Fibroblast of lung (primary cell): ENCODE data around the gene ADD3. TPM values are rescaled to one million over a fixed set of nuclear protein-coding genes. Genes with fewer than 3 reads are reported as not detected.

Source experiments
- DNase-seq, 2 donors: peaks; one replicate each; pipeline versions ENCODE4 v3.0.0 to v3.0.0-alpha.2; 2010; ENCODE audit warnings: low read depth in 2 of 2
- H2AFZ ChIP-seq: 2 replicates; pipeline ENCODE4 v1.5.1; 2012; ENCODE audit warnings: low read length, control low read depth, inconsistent platforms
- H3K27ac ChIP-seq: 2 replicates; pipeline ENCODE4 v1.5.1; 2011; ENCODE audit warnings: low read length, control low read depth; ENCODE audit not compliant: insufficient read depth
- H3K27me3 ChIP-seq: 2 replicates; pipeline ENCODE4 v1.5.1; 2011; ENCODE audit warnings: mild to moderate bottlenecking, low read length; ENCODE audit not compliant: control insufficient read depth, insufficient read depth
- H3K36me3 ChIP-seq: 2 replicates; pipeline ENCODE4 v1.5.1; 2011; ENCODE audit warnings: low read length; ENCODE audit not compliant: control insufficient read depth, insufficient read depth
- H3K4me1 ChIP-seq: 2 replicates; pipeline ENCODE4 v1.5.1; 2011; ENCODE audit warnings: low read length; ENCODE audit not compliant: control insufficient read depth, insufficient read depth; ENCODE audit errors: extremely low read depth
- H3K4me2 ChIP-seq: 2 replicates; pipeline ENCODE4 v1.5.1; 2011; ENCODE audit warnings: low read length, control low read depth; ENCODE audit not compliant: insufficient read depth; ENCODE audit errors: extremely low read depth
- H3K4me3 ChIP-seq, 4 experiments: fragments of 200-600 bp in 1 of 4; sonication (generic) in 1 of 4; replicated peaks in 1 of 4; 2 replicates each; pipeline ENCODE4 v1.5.1; 2011 to 2016; ENCODE audit warnings: low read length in 4 of 4, low read depth in 3 of 4, mild to moderate bottlenecking in 3 of 4, control low read depth in 2 of 4, inconsistent platforms in 1 of 4, mixed read lengths in 1 of 4; ENCODE audit not compliant: insufficient read depth in 1 of 4; ENCODE audit errors: control extremely low read depth in 1 of 4
- H3K79me2 ChIP-seq: 2 replicates; pipeline ENCODE4 v1.5.1; 2012; ENCODE audit warnings: mild to moderate bottlenecking, low read length, inconsistent platforms; ENCODE audit not compliant: control insufficient read depth, insufficient read depth
- H3K9ac ChIP-seq: 2 replicates; pipeline ENCODE4 v1.5.1; 2011; ENCODE audit warnings: mild to moderate bottlenecking, low read length, control low read depth; ENCODE audit not compliant: insufficient read depth
- H3K9me3 ChIP-seq: 2 replicates; pipeline ENCODE4 v1.5.1; 2012; ENCODE audit warnings: low read depth, low read length; ENCODE audit not compliant: control insufficient read depth, insufficient read depth
- H4K20me1 ChIP-seq: 2 replicates; pipeline ENCODE4 v1.5.1; 2011; ENCODE audit warnings: low read length; ENCODE audit not compliant: control insufficient read depth, insufficient read depth; ENCODE audit errors: extremely low read depth
- CTCF ChIP-seq, 2 donors: IDR thresholded peaks in 1 of 2; conservative IDR thresholded peaks in 1 of 2; 1 replicate in 1 of 2; 2 replicates in 1 of 2; pipeline ENCODE4 v1.5.1; 2011 to 2012; ENCODE audit warnings: low read length in 2 of 2, control low read depth in 1 of 2, inconsistent platforms in 1 of 2, low read depth in 1 of 2, mild to moderate bottlenecking in 1 of 2
- EZH2 ChIP-seq: IDR thresholded peaks from 2 replicates; pipeline ENCODE4 v1.5.1; 2012; ENCODE audit warnings: low read length, control low read depth, mild to moderate bottlenecking; ENCODE audit errors: missing control alignments
- polyA plus RNA-seq, 2 donors: library from polyadenylated mRNA; depleted of rRNA in 1 of 2; stranded (reverse) in 1 of 2; unstranded in 1 of 2; fragments of >200 nt; gene quantifications; 2 replicates each; pipeline ENCODE4 v1.2.1, GENCODE V29; 2011 to 2012; ENCODE audit warnings: missing spikeins in 1 of 2
- total RNA-seq: library from RNA; depleted of rRNA; stranded (reverse); fragments of >200 nt; gene quantifications from 2 replicates; pipeline ENCODE4 v1.2.1, GENCODE V29; 2014

Gene ADD3
- total and polyA plus RNA-seq, 2 donors (not counting 1 experiment from before 2014, with no cell fraction given): 93.0 to 416 TPM

GRCh38 chr10:110034596-110034995 lies 26.8 kb downstream of the ADD3 start:
- no peak overlapping the region for H3K27ac ChIP-seq
- H3K27me3 ChIP-seq: no peaks in the 10 kb centered on the region
- H3K79me2 ChIP-seq: peaks cover 40% of the 10 kb centered on the region
- H3K9ac ChIP-seq: no peak overlapping the region
- H3K4me1 ChIP-seq: peaks cover 4% of the 10 kb centered on the region
- no peaks in the 10 kb centered on the region for H3K36me3 ChIP-seq
- TF ChIP-seq CTCF (conservative IDR thresholded peaks at IDR 0.05 in 1 of 2, IDR thresholded peaks at IDR 0.05 in 1 of 2; ENCODE audit: low read depth in 1 of 2, low read length in 2 of 2) (no peak), EZH2 (no peak)
- H3K4me2 ChIP-seq: no peak overlapping the region
- peak in 1 of 2 donors; percentile 42 for DNase-seq
- no peak overlapping the region for H2AFZ ChIP-seq
- peaks cover 2% of the 10 kb centered on the region for H4K20me1 ChIP-seq
- no peaks in the 10 kb centered on the region for H3K9me3 ChIP-seq
- H3K4me3 ChIP-seq: no peak overlapping the region

GRCh38 chr10:110035070-110035921 lies 27.5 kb downstream of the ADD3 start:
- no peak overlapping the region for H3K9ac ChIP-seq
- H2AFZ ChIP-seq: no peak overlapping the region
- no peak overlapping the region for H3K4me2 ChIP-seq
- H3K27ac ChIP-seq: no peak overlapping the region
- no peak for DNase-seq
- TF ChIP-seq EZH2: no peak
- TF ChIP-seq CTCF (conservative IDR thresholded peaks at IDR 0.05 in 1 of 2, IDR thresholded peaks at IDR 0.05 in 1 of 2; ENCODE audit: low read depth in 1 of 2, low read length in 2 of 2): no peak
- peaks cover 4% of the 10 kb centered on the region for H3K4me1 ChIP-seq
- no peaks in the 10 kb centered on the region for H3K36me3 ChIP-seq
- H3K27me3 ChIP-seq: no peaks in the 10 kb centered on the region
- H4K20me1 ChIP-seq: peaks cover 2% of the 10 kb centered on the region
- no peak overlapping the region for H3K4me3 ChIP-seq
- peaks cover 44% of the 10 kb centered on the region for H3K79me2 ChIP-seq
- H3K9me3 ChIP-seq: no peaks in the 10 kb centered on the region

- no peak overlapping the region for H3K27ac ChIP-seq
- H4K20me1 ChIP-seq: peaks cover 2% of the 10 kb centered on the region
- TF ChIP-seq CTCF (conservative IDR thresholded peaks at IDR 0.05 in 1 of 2, IDR thresholded peaks at IDR 0.05 in 1 of 2; ENCODE audit: low read depth in 1 of 2, low read length in 2 of 2) (no peak), EZH2 (no peak)
- H3K4me1 ChIP-seq: peaks cover 4% of the 10 kb centered on the region
- no peak overlapping the region for H2AFZ ChIP-seq
- no peak overlapping the region for H3K9ac ChIP-seq
- no peaks in the 10 kb centered on the region for H3K27me3 ChIP-seq
- H3K36me3 ChIP-seq: no peaks in the 10 kb centered on the region
- H3K9me3 ChIP-seq: no peaks in the 10 kb centered on the region
- H3K4me3 ChIP-seq: no peak overlapping the region
- peaks cover 43% of the 10 kb centered on the region for H3K79me2 ChIP-seq
- H3K4me2 ChIP-seq: no peak overlapping the region
- DNase-seq: no peak
Measured at GRCh38 chr10:110036640-110037039, 28.9 kb downstream of the ADD3 start.
